ENCODE data around the gene SYNDIG1L. TPM values are rescaled to one million over a fixed set of nuclear protein-coding genes. Genes with fewer than 3 reads are reported as not detected.

Gene SYNDIG1L
- total and polyA plus RNA-seq, 2 of the 4 experiments (the other 2 are of a cell fraction) = not detected

DNA sequence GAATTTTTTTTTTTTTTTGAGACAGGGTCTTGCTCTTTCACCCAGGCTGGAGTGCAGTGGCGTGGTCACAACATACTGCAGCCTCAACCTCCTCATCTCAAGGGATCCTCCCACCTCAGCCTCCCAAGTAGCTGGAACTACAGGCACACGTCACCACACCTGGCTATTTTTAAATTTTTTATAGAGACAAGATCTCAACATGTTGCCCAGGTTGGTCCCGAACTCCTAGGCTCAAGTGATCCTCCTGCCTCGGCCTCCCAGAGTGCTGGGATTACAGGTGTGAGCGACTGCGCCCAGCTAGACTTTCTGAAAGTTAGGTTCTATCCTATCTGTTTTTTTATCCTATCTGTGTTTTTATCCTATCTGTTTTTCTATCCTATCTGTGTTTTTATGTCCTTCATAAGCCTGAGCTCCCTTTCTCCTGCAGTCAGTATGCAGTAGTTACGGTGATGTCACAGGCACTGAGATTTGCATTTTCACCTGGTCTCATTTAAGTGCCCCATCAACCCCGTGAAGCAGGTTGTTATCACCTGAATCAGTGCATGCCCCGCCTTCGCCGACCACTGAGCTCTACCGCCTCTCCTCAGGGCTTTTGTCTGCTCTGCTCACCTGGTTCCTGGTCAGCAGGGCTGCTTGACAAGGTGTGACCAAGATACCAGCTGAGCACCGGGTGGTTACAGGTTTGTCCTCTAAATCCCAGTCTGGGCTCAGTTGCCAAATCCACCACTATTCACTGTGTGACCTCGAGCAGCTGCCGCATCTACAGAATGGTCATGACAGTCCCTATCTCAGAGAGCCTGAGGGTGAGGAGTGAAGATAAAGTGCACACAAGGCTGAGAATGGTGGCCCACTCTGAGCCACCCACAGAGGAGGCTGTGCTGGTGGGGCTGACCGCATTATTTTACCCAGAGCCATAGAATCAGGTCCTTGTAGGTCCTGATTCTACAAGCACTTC, 33.1 kb downstream of the SYNDIG1L start:
- Histone ChIP-seq H3K4me1 (ENCODE audit: control insufficient read depth, insufficient read depth, low read length) (no peaks in the 10 kb centered on the region), H3K9me3 (ENCODE audit: control insufficient read depth, insufficient read depth, low read length) (no peaks in the 10 kb centered on the region), H2AK9ac (replicated peaks; ENCODE audit: low read depth, low read length, poor library complexity) (no peak overlapping the region), H3K4me2 (ENCODE audit: low read depth, low read length) (no peak overlapping the region), H3K4ac (ENCODE audit: low read depth, low read length) (no peak overlapping the region), H3K36me3 (ENCODE audit: control insufficient read depth, insufficient read depth, low read length) (no peaks in the 10 kb centered on the region), H4K91ac (ENCODE audit: insufficient read depth, low read depth, low read length) (no peak overlapping the region), H2BK20ac (ENCODE audit: low read depth, low read length) (no peak overlapping the region), H3K9me1 (ENCODE audit: insufficient read depth, low read length) (no peaks in the 10 kb centered on the region), H2AK5ac (ENCODE audit: low read depth, low read length) (no peak overlapping the region), H4K20me1 (ENCODE audit: insufficient read depth, low read length) (no peaks in the 10 kb centered on the region), H3K18ac (ENCODE audit: low read depth, low read length) (no peak overlapping the region), H3K23ac (ENCODE audit: low read depth, low read length) (no peak overlapping the region), H3K27me3 (ENCODE audit: control insufficient read depth, insufficient read depth, low read length) (peaks cover 51% of the 10 kb centered on the region), H3K4me3 (ENCODE audit: insufficient read depth, low read depth, low read length) (no peak overlapping the region), H3K9ac (ENCODE audit: low read depth, low read length) (no peak overlapping the region), H2BK120ac (ENCODE audit: low read depth, low read length) (no peak overlapping the region), H2BK15ac (ENCODE audit: low read depth, low read length) (no peak overlapping the region), H4K8ac (ENCODE audit: low read depth in 2 of 2, low read length in 2 of 2) (no peak overlapping the region), H3K27ac (ENCODE audit: insufficient read depth, low read length) (no peak overlapping the region), H3K56ac (ENCODE audit: extremely low read depth, insufficient read depth, low read length) (no peak overlapping the region), H2AFZ (replicated peaks; ENCODE audit: low read length, poor library complexity) (no peak overlapping the region), H3K14ac (replicated peaks; ENCODE audit: low read depth, low read length) (no peak overlapping the region), H2BK5ac (ENCODE audit: low read depth, low read length, poor library complexity, severe bottlenecking) (no peak overlapping the region), H4K5ac (ENCODE audit: low read depth, low read length) (no peak overlapping the region), H3K79me1 (ENCODE audit: low read depth in 1 of 2, low read length in 2 of 2) (no peaks in the 10 kb centered on the region)
- ChIA-PET CTCF (no interaction called here), POLR2A (ENCODE audit: unreplicated experiment) (no interaction called here)
- dilution Hi-C loops (cut with HindIII; ENCODE audit: low sequenced_read_pairs, unreplicated experiment) = no loop called here
- DNase-seq (no peak), ATAC-seq (ENCODE audit: low read depth) (no peak)
- intact Hi-C loops (cut with micrococcal nuclease) = no loop called here
- WGBS, 2 experiments (ENCODE audit: extremely low coverage in 2 of 2, insufficient read length in 1 of 2) = 80% methylated on average over 1 of the region's 16 CpGs; no CpG with 5 or more reads in 1 of the 2 experiments
- TF ChIP-seq MAZ (IDR thresholded peaks at IDR 0.05; ENCODE audit: borderline replicate concordance, low read depth, low read length) = no peak
- TF ChIP-seq CEBPB (IDR thresholded peaks at IDR 0.05; ENCODE audit: low read depth, low read length) = no peak
- no peak for TF ChIP-seq NFE2L2 (IDR thresholded peaks at IDR 0.05; ENCODE audit: low read depth, low read length)
- TF ChIP-seq, protein P1, sequence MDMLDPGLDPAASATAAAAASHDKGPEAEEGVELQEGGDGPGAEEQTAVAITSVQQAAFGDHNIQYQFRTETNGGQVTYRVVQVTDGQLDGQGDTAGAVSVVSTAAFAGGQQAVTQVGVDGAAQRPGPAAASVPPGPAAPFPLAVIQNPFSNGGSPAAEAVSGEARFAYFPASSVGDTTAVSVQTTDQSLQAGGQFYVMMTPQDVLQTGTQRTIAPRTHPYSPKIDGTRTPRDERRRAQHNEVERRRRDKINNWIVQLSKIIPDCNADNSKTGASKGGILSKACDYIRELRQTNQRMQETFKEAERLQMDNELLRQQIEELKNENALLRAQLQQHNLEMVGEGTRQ (IDR thresholded peaks at IDR 0.05; ENCODE audit: low read depth, low read length) = no peak
- TF ChIP-seq RAD21 (IDR thresholded peaks at IDR 0.05; ENCODE audit: low read length) = no peak
- TF ChIP-seq BHLHE40 (IDR thresholded peaks at IDR 0.05; ENCODE audit: low read depth, low read length) = no peak
- TF ChIP-seq SMC3 (IDR thresholded peaks at IDR 0.05; ENCODE audit: low read depth, low read length) = no peak
- no peak for TF ChIP-seq CHD1 (IDR thresholded peaks at IDR 0.05; ENCODE audit: low read depth, low read length)
- TF ChIP-seq, protein P2, sequence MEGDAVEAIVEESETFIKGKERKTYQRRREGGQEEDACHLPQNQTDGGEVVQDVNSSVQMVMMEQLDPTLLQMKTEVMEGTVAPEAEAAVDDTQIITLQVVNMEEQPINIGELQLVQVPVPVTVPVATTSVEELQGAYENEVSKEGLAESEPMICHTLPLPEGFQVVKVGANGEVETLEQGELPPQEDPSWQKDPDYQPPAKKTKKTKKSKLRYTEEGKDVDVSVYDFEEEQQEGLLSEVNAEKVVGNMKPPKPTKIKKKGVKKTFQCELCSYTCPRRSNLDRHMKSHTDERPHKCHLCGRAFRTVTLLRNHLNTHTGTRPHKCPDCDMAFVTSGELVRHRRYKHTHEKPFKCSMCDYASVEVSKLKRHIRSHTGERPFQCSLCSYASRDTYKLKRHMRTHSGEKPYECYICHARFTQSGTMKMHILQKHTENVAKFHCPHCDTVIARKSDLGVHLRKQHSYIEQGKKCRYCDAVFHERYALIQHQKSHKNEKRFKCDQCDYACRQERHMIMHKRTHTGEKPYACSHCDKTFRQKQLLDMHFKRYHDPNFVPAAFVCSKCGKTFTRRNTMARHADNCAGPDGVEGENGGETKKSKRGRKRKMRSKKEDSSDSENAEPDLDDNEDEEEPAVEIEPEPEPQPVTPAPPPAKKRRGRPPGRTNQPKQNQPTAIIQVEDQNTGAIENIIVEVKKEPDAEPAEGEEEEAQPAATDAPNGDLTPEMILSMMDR (conservative IDR thresholded peaks at IDR 0.05; ENCODE audit: low read depth, low read length) = no peak
- no peak for TF ChIP-seq POLR2A (IDR thresholded peaks at IDR 0.05; ENCODE audit: low read depth, low read length)
- no peak for TF ChIP-seq RCOR1 (IDR thresholded peaks at IDR 0.05; ENCODE audit: insufficient replicate concordance, low read length)
- no peak for TF ChIP-seq MAFK (IDR thresholded peaks at IDR 0.05; ENCODE audit: low read depth, low read length)
- in situ Hi-C loops (cut with MboI; ENCODE audit: low sequenced_read_pairs) = no loop called here
- no TSS peak for BruUV-seq (replicated peaks)
